Measurements from ENCODE around the gene ZBTB16.

DNA sequence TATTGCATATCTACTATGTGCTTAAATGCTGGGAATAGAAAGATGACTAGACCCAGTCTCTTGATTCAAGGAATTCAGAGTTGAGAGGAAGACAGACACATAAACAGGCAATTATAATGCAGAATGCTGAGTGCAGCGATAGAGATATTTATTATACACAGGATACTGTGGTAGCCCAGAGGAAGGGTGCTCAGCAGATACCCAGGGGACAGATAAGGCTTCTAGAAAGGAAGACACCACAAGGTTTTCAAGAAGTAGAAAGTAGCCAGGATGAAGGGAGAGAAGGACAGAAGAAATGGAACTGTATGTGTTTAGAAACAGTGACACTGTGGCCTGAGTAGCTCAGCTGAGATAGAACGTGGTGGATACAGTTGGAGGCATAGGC is 157.3 kb downstream of the ZBTB16 start:
- TF ChIP-seq, protein P1, sequence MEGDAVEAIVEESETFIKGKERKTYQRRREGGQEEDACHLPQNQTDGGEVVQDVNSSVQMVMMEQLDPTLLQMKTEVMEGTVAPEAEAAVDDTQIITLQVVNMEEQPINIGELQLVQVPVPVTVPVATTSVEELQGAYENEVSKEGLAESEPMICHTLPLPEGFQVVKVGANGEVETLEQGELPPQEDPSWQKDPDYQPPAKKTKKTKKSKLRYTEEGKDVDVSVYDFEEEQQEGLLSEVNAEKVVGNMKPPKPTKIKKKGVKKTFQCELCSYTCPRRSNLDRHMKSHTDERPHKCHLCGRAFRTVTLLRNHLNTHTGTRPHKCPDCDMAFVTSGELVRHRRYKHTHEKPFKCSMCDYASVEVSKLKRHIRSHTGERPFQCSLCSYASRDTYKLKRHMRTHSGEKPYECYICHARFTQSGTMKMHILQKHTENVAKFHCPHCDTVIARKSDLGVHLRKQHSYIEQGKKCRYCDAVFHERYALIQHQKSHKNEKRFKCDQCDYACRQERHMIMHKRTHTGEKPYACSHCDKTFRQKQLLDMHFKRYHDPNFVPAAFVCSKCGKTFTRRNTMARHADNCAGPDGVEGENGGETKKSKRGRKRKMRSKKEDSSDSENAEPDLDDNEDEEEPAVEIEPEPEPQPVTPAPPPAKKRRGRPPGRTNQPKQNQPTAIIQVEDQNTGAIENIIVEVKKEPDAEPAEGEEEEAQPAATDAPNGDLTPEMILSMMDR (conservative IDR thresholded peaks at IDR 0.05) = no peak
- no peak for TF ChIP-seq EZH2 (IDR thresholded peaks at IDR 0.05; ENCODE audit: low read depth)
